ENCODE measurements around the gene PNMT. TPM values are rescaled to one million over a fixed set of nuclear protein-coding genes. Genes with fewer than 3 reads are reported as not detected.

Gene PNMT
- total RNA-seq, 1 donor from 2014 or later: 1.3 TPM

- no peak for ATAC-seq
- no peak for DNase-seq (ENCODE audit: low spot score)
- intact Hi-C loops (cut with DNase I): no loop called here
Observed at GRCh38 chr17:39664581-39665561, 3.4 kb upstream of the PNMT start, which contains the start of gene TCAP. Gene TCAP, plus strand, starts transcription at chr17:39665349. Its CDS starts 11 bp downstream, at chr17:39665360.

DNA sequence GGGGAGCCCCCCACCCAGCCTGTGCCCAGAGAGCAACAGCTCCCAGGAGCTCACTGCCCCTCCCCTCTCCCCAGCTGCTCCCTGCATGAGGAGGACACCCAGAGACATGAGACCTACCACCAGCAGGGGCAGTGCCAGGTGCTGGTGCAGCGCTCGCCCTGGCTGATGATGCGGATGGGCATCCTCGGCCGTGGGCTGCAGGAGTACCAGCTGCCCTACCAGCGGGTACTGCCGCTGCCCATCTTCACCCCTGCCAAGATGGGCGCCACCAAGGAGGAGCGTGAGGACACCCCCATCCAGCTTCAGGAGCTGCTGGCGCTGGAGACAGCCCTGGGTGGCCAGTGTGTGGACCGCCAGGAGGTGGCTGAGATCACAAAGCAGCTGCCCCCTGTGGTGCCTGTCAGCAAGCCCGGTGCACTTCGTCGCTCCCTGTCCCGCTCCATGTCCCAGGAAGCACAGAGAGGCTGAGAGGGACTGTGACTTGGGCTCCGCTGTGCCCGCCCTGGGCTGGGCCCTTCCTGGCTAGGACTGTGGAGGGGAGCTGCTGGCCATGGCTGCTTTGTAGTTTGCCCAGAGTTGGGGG is 2.5 kb upstream of the PNMT start:
- ATAC-seq (peak; percentile 1), DNase-seq (ENCODE audit: low spot score) (no peak)
- intact Hi-C loops (cut with DNase I): no loop called here

DNA sequence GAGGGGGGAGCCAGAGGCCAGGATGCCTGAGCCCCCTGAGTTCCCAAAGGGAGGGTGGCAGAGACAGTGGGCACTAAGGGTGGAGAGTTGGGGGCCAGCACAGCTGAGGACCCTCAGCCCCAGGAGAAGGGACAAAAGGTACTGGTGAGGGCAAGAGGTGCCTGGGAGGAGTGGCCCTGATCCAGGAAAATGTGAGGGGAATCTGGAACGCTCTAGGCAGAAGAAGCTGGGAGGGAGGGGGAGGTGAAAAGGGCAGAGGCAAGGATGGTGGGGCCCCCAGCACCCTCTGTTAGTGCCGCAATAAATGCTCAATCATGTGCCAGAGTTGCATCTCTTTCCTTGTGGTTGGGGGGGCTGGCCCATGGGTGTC is 2.0 kb upstream of the PNMT start:
- DNase-seq (ENCODE audit: low spot score) (no peak), ATAC-seq (no peak)
- intact Hi-C loops (cut with DNase I): no loop called here

DNA sequence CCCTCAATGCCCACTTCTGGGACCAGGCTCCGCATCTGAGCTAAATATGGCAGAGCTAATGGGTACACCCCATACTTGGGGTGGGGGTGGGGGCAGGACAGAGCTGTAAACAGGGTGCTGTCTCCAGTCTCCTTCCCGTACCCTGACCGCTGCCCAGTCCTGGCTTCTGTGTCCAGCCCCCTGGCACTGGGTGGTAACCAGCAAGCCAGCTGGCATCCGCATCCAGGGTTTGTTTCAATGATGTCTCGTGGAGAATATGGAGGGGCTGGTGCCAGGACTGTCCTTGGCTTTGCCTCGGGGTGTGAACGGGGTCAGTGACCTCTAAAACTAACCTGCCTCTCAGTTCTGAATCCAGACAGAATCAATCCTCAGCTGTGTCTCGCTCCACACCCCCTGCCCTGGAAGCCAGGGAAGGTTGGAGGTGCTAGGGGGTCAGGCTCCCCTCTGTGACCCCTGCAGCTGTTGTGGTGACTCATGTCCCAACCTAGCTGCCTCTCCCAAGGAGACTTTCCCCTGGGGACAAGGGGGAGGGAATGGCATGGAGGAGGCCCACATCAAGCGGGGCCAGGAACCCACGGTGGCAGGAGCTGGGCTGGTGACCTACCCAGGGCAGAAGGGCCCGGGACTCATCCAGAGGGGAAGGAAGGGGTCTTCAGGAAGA is 1.5 kb upstream of the PNMT start:
- ATAC-seq: peak; percentile 9
- DNase-seq (ENCODE audit: low spot score): no peak
- intact Hi-C loops (cut with DNase I): no loop called here

- DNase-seq (ENCODE audit: low spot score) (no peak), ATAC-seq (peak; percentile 8)
- intact Hi-C loops (cut with DNase I): no loop called here
Observed at GRCh38 chr17:39667262-39667944, 850 bp upstream of the PNMT start.

DNA sequence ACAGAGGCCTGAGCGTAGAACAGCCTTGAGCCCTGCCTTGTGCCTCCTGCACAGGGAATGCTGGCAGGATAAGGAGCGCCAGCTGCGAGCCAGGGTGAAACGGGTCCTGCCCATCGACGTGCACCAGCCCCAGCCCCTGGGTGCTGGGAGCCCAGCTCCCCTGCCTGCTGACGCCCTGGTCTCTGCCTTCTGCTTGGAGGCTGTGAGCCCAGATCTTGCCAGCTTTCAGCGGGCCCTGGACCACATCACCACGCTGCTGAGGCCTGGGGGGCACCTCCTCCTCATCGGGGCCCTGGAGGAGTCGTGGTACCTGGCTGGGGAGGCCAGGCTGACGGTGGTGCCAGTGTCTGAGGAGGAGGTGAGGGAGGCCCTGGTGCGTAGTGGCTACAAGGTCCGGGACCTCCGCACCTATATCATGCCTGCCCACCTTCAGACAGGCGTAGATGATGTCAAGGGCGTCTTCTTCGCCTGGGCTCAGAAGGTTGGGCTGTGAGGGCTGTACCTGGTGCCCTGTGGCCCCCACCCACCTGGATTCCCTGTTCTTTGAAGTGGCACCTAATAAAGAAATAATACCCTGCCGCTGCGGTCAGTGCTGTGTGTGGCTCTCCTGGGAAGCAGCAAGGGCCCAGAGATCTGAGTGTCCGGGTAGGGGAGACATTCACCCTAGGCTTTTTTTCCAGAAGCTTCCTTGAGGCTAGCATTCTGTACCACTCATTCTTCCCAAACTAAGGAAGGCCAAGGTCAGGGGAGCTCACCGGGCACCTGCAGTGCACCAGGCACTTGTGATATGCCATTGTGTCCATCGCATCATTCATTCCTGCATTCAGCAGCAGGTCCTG is 1.9 kb downstream of the PNMT start:
- intact Hi-C loops (cut with DNase I): loop anchor here (5.0 kb wide), 1 partner anchor 48 kb away; no protein-coding TSS in a partner anchor
- DNase-seq (ENCODE audit: low spot score): no peak
- ATAC-seq: no peak

DNA sequence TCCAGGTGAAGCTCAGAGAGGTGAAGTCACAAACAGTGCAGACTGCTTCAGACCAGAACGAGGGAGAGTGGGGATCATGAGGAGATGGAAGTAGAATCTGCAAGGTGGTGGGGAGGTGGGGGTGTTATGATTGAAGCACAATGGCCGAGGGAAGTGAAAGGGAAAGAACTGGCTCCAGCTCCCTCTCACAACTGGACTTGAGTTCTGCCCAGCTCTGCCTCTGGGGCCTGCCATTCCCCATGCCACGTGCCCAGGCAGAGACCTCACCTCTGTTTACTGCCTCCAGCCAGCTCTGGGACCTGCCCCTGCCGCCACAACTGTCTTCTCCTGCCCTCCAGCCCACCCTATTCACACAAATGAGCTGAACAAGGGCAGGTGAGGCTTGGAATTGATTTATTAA is 2.5 kb downstream of the PNMT start:
- intact Hi-C loops (cut with DNase I): loop anchor here (5.0 kb wide), 1 partner anchor 48 kb away; no protein-coding TSS in a partner anchor
- DNase-seq (ENCODE audit: low spot score) (no peak), ATAC-seq (no peak)

DNA sequence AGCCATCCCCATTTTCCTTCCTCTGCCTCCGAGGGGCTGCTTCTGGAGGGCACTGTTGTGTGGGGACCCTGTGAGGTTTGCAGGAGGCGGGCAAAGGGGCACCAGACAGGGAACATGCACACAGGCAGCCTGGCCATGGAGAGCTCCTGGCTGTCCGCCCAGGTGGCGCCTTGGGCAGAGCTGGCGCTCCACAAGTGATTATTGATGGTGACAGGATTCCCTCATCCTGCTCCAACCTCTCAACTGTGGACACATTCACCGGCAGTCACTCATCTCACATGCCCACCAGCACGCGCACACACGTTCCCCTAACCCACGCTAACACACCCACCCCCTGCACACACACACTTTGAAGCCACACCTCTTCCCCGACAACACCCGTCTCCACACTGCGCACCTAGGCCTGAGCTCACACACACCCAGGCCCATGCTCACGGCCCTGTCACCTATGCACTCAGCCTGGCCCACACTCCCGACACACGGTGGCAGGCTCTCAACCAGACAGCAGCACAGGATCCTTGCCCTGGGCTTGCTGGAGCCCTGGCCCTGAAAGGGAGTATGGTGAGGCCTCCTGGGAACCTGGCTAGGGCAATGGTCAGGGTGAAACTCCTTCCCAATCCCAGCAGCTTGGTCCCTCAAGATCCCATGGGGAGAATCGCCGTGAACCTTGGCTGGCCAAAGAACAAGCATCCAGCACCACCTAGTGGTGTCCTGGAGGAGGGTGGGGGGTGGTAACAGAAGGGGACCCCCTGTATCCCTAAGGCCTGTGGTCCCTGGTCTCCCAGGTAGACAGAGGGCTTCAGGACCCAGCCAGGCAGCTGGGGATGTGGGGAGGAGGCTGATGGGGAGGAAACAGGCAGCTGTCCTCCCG is 3.6 kb downstream of the PNMT start:
- intact Hi-C loops (cut with DNase I): loop anchor here (5.0 kb wide), 1 partner anchor 50 kb away; no protein-coding TSS in a partner anchor
- DNase-seq (ENCODE audit: low spot score) (no peak), ATAC-seq (no peak)

DNA sequence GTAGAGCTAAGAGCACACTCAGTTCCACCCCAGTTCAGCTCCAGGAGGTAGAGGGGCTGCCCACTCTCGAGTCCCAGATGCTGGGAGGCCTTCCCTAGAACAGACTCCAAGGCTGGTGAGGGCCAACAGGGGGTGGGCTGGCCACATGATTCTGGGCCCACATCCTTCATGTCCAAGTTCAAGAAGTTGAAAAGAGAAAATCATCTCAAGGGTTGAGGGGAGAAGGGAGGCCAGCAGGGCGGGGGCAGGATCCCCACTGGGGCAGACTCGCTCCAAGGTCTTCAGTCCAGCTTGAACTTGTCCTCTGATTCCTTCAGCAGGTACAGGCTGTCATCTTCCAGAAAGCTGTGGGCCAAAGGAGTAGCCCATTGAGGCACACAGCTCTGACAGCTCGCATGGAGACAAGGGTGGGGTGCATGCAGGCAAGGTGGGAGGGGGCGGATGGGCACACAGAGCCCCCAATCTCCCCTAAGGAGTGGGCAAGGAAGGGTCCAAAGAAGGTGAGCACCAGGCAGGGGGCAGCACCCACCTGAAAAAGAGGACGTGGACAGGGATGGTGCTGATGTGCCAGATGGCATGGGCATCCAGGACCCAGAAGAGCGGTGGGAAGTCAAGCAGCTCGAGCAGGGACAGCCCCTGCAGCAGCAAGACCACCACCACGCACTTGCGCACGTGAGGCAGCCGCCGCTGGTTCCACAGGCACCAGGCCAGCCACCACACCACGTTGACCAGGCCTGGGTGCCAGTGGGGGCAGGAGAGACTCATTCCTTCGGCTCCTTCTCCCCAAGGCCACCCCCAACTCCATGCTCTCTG is 4.5 kb downstream of the PNMT start:
- intact Hi-C loops (cut with DNase I): loop anchor here (5.0 kb wide), 1 partner anchor 50 kb away; no protein-coding TSS in a partner anchor
- ATAC-seq: no peak
- DNase-seq (ENCODE audit: low spot score): no peak

- DNase-seq (ENCODE audit: low spot score) (no peak), ATAC-seq (no peak)
- intact Hi-C loops (cut with DNase I): loop anchor here (5.0 kb wide), 1 partner anchor 51 kb away; no protein-coding TSS in a partner anchor
Observed at GRCh38 chr17:39673335-39674081, 5.3 kb downstream of the PNMT start.

DNA sequence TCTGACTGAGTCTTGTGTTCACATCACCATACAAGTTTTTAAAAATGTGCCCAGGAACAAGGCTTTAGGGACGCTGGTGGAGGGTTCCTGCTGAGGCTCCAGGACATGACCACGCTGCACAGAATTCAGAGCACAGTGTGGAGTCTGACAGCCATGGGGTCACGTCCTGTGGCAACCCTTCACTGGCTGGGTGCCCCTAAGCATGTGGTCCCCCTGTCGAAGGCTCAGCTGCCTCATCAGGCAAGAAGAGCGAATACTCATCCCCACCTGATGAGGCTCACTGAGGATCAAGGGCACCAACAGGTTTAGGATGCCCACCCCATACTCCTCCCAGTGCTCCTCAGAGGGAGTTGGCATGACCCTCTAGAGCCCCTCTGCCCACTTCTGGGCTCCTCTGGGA is 5.9 kb downstream of the PNMT start:
- DNase-seq (ENCODE audit: low spot score) (no peak), ATAC-seq (no peak)
- intact Hi-C loops (cut with DNase I): loop anchor here (5.0 kb wide), 1 partner anchor 52 kb away; no protein-coding TSS in a partner anchor

DNA sequence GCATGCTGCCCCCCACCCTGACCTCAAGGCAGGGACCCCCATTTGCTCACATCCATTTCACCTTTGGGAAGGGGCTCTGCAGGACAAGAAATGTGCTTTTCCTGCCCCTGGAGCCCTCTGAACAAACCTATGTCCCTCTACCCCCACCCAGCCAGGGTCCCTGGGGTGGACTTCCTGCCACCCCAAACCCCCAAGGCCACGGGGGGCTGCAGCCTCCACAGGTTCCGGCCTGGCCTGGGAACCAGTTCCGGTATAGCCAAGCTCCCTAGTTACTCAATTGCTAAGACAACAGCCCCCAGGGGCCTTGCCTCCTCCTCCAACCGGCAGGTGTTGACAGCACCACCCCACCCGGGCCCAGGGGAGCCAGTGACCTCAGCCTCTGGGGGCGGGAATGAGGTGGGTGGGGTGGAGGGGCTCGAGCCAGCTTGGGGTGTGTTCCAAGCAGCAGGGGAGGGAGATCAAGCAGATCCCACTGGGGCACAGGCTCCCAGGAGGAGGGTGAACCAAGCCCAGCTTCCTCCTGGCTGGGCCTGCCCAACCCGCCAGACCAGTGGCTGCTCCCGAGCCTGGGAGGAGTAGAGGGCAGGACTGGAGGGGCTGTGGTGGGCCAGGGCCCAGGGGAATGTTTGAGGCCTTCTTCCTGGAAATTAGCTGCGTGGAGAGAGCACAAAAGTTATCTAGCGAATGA is 6.6 kb downstream of the PNMT start:
- no peak for DNase-seq (ENCODE audit: low spot score)

DNA sequence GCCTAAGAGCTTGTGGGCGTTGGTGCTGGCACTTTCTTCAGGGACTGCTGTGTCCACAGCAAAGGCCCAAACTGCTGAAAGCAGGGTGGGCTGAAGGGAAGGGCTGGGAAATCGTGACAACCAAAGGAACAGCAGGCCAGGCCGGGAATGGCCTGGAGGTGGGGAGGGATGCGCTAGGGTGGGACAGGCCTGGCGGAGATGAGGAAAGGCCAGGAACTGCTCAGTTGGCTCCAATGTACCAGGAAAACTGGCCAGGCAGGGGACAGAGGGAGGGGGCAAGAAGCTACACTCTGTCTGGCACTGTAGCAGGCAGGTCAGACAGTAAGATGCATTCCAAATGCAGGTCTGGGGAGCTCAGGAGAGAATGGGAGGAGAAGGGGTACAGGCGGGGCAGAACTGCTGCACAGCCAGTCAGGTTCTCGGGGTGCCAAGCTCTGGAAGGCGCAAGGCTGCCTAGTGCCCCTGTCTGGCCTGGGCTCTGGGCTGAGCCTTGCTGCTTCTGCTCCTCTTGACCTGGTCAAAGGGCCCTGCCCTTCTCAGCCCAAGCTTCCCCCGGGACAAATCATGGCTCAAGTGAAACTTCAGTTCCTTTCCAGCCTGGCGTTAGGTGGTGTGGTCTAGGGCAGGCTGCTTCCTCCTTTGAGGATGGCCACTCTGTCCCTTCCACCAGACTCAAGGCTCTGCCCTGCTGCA is 7.3 kb downstream of the PNMT start:
- DNase-seq (ENCODE audit: low spot score): no peak
- intact Hi-C loops (cut with DNase I): no loop called here
- peak; percentile 13 for ATAC-seq

More for the DNA sequence above, 6.6 kb downstream of the PNMT start:
- intact Hi-C loops (cut with DNase I): loop anchor here (5.0 kb wide), 1 partner anchor 53 kb away; no protein-coding TSS in a partner anchor
- ATAC-seq: peak; percentile 61

- ATAC-seq: peak; percentile 23
- DNase-seq (ENCODE audit: low spot score): no peak
- intact Hi-C loops (cut with DNase I): no loop called here
Observed at GRCh38 chr17:39676198-39676819, 8.1 kb downstream of the PNMT start.

Data from sciatic nerve (tissue), 2 donors.